Effector memory CD4-positive, alpha-beta T cell (primary cell): ENCODE data around the gene SERTAD4.
"Not testable (repeated sequence)": the region's sequence is repeated elsewhere in the genome, so short reads cannot be mapped to it uniquely, and the experiment has no call there.

Experiments
- DNase-seq, 3 donors: peaks; one replicate each; pipeline ENCODE4 v3.0.0-alpha.2; 2020
- H3K27ac ChIP-seq: 2 replicates; pipeline ENCODE4 v1.7.0; 2013; ENCODE audit warnings: mild to moderate bottlenecking, low read length, moderate library complexity; ENCODE audit not compliant: insufficient read depth, poor library complexity, severe bottlenecking
- H3K27me3 ChIP-seq: replicated peaks from 2 replicates; pipeline ENCODE4 v1.7.0; 2013; ENCODE audit warnings: mild to moderate bottlenecking, low read length; ENCODE audit not compliant: insufficient read depth, control insufficient read depth, poor library complexity, severe bottlenecking
- H3K36me3 ChIP-seq: 2 replicates; pipeline ENCODE4 v1.7.0; 2013; ENCODE audit warnings: mild to moderate bottlenecking, low read length, moderate library complexity; ENCODE audit not compliant: control insufficient read depth, insufficient read depth
- H3K4me1 ChIP-seq: 2 replicates; pipeline ENCODE4 v1.7.0; 2013; ENCODE audit warnings: low read length, mild to moderate bottlenecking; ENCODE audit not compliant: control insufficient read depth, insufficient read depth, poor library complexity, severe bottlenecking
- H3K4me3 ChIP-seq: 2 replicates; pipeline ENCODE4 v1.7.0; 2013; ENCODE audit warnings: low read length, low read depth, mild to moderate bottlenecking; ENCODE audit not compliant: insufficient read depth, poor library complexity, severe bottlenecking
- H3K9me3 ChIP-seq: 2 replicates; pipeline ENCODE4 v1.7.0; 2013; ENCODE audit warnings: mild to moderate bottlenecking, low read length, moderate library complexity; ENCODE audit not compliant: control insufficient read depth

The SERTAD4 gene

GRCh38 chr1:210254298-210254697, 21.7 kb downstream of the SERTAD4 start:
- Histone ChIP-seq H3K27ac (no peak overlapping the region), H3K36me3 (no peaks in the 10 kb centered on the region), H3K4me3 (no peak overlapping the region), H3K9me3 (no peaks in the 10 kb centered on the region), H3K27me3 (peaks cover 43% of the 10 kb centered on the region), H3K4me1 (peaks cover 18% of the 10 kb centered on the region)
- DNase-seq = no peak

GRCh38 chr1:210257698-210258529, 25.3 kb downstream of the SERTAD4 start:
- DNase-seq = no peak
- no peaks in the 10 kb centered on the region for H3K36me3 ChIP-seq

DNA sequence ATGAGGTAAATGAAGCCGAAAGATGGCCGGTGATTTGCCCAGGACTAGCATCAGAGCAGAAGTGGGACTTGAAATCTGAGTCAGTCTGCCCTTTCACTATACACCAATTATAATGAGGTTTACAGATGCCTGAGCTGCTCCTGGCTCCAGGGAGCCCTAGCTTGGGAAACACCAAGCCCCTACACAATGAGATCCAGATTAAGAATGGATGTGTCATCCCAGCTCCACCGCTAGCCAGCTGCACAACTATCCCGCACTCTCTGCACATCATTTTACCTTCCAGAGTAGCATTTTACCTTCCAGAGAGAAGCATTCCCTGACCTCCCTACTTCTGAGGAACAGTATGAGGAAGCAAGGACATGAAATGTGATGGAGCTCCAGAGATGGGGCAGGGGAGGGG, 27.0 kb downstream of the SERTAD4 start:
- Histone ChIP-seq H3K36me3 (no peaks in the 10 kb centered on the region), H3K27me3 (peaks cover 16% of the 10 kb centered on the region), H3K27ac (no peak overlapping the region), H3K4me3 (no peak overlapping the region), H3K9me3 (no peaks in the 10 kb centered on the region), H3K4me1 (no peaks in the 10 kb centered on the region)
- no peak for DNase-seq

More at GRCh38 chr1:210257698-210258529, 25.3 kb downstream of the SERTAD4 start:
- Histone ChIP-seq H3K4me3 (no peak overlapping the region), H3K27ac (no peak overlapping the region), H3K9me3 (no peaks in the 10 kb centered on the region), H3K27me3 (peaks cover 31% of the 10 kb centered on the region), H3K4me1 (peaks cover 6% of the 10 kb centered on the region)

DNA sequence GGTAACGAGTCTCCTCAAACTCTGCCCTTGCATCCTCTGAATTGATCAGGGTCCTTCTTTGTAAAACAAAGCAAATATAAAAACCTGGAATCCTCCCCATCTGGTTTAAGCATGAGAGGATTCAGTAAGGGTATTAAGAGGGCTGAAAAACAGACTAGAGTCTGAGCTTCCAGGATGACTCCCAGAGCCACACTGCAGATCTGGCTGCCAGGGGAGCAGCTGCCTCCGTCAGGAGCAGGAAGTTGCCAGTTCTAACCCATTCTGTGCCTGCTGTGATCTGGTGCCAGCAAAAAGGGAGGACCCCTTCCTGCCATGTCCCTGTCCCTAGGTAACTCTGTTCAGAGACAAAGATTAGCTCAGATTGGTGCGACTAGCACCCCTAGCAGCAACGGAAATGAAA, 27.5 kb downstream of the SERTAD4 start:
- Histone ChIP-seq H3K27ac (no peak overlapping the region), H3K36me3 (no peaks in the 10 kb centered on the region), H3K4me1 (no peaks in the 10 kb centered on the region), H3K27me3 (peaks cover 11% of the 10 kb centered on the region), H3K4me3 (no peak overlapping the region), H3K9me3 (no peaks in the 10 kb centered on the region)
- no peak for DNase-seq

DNA sequence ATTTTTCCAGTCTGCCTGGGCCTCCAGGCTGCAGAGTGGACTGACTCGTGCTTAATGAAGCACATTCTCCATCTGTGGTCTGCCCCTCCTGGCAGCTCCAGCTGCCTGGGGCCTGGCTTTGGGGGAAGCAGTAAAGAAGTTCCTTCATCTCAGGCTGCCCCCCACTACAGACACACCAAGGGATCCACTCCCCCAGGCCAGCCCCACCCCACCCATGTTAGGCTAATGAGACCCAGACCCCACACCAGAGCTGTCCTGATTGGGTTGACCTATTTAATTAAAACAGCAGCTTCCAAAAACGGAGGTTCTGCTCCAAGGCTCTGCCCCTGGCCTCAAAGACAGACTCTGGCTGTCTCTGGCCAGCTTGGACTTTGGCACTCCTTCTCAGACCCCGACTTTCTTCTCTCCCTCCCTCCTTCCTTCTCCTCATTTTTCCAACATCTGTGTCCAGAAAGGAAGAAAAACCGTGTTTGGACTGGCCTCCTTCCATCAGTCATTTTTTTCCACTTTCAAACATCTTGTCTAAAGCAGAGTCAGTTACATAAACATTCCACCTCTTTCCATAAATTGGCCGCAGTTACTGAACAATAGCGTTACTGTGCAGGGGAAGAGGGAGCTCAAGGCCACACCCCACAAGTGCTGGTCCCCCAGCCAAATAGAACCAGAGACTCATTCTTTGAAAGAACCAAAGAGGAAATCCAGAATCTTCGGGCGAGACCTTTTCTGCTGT, 29.7 kb downstream of the SERTAD4 start:
- DNase-seq = no peak
- H3K36me3 ChIP-seq = no peaks in the 10 kb centered on the region
- H3K4me3 ChIP-seq = no peak overlapping the region
- H3K4me1 ChIP-seq = no peaks in the 10 kb centered on the region
- H3K27ac ChIP-seq = no peak overlapping the region
- H3K27me3 ChIP-seq = peaks cover 2% of the 10 kb centered on the region
- no peaks in the 10 kb centered on the region for H3K9me3 ChIP-seq

DNA sequence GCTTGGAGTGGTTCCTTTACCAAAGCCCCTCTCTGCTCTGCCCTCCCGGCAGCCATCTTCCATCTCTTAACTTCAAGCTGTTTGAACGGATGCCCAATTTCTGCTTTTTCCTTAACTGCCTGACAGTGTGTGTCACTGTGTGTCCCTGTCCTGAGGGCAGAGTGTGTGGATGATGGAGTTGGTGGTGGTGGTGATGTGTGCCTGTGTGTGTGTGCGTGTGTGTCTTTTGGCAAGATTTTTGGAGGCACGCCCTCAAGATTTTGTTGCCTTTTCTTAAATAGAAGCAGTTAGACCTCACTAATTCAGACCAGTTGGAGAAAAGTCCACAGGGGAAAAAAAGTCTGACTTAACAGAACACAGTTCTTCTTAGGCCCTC, 30.3 kb downstream of the SERTAD4 start:
- H3K36me3 ChIP-seq = no peaks in the 10 kb centered on the region
- DNase-seq = no peak
- peaks cover 2% of the 10 kb centered on the region for H3K27me3 ChIP-seq
- H3K4me3 ChIP-seq = no peak overlapping the region
- H3K9me3 ChIP-seq = no peaks in the 10 kb centered on the region
- no peak overlapping the region for H3K27ac ChIP-seq
- no peaks in the 10 kb centered on the region for H3K4me1 ChIP-seq

DNA sequence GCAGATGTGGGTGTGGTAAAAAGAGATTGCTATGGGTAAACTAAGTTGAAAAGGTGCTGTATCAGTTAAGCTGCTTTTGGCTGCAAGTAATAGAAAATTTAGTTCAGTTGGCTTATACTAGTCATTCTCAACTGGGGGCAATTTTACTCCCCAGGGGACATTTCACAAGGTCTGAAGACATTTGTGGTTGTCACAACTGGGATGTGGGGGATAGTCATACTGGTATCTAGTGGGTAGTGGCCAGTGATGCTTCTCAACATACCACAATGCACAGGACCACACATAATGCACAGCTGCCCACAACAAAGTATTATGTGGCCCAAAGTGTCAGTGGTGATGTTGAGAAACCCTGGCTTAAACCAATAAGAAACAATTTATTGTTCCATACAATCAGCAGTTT, 31.4 kb downstream of the SERTAD4 start:
- Histone ChIP-seq H3K36me3 (no peaks in the 10 kb centered on the region), H3K27me3 (peaks cover 2% of the 10 kb centered on the region), H3K4me1 (no peaks in the 10 kb centered on the region), H3K4me3 (no peak overlapping the region), H3K27ac (no peak overlapping the region), H3K9me3 (no peaks in the 10 kb centered on the region)
- no peak for DNase-seq

DNA sequence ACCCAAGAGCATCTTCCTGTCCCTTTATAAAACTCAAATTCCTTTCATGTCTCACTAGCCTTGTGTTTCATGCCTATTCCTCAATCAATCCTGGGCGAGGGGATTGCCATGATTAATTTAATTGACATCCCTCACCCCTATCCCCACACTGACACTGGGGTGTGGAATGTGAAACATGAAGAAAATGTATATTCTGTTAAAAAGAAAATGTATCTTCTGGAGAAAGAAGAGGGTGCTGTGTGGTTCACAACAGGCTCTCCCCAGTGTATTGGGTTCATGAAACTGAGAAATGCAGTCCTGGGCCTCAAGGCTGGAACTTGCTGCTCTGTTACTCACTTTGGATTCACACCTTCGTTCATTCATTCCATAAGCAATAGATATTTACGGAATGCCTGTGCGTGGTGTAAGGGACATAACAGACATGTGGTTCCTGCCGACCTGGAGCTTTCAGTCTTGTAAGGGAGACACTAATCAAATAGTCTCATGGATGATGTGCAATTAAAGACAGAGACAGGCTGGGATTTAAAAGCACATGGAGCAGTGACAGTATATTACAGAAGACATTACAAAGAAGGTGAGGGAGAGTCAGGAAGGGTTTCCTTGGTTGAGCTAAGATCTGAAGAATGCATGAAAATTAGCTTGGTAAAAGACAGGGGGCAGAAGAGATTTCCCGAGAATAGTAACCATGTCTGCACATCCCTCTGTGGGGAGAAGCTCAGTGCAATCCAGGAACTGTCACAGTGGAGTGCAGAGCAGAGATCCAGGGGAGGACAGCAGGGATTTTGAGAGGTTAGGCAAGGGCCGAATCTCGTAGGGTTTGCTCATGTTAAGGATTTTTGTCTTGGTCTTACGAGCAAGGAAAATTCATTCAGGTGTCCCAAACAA, 32.1 kb downstream of the SERTAD4 start:
- Histone ChIP-seq H3K27me3 (peaks cover 2% of the 10 kb centered on the region), H3K36me3 (no peaks in the 10 kb centered on the region), H3K4me1 (no peaks in the 10 kb centered on the region), H3K4me3 (no peak overlapping the region), H3K9me3 (no peaks in the 10 kb centered on the region), H3K27ac (no peak overlapping the region)
- no peak for DNase-seq

GRCh38 chr1:210265392-210265955, 32.9 kb downstream of the SERTAD4 start:
- DNase-seq, H3K4me3 ChIP-seq, H3K36me3 ChIP-seq, H3K9me3 ChIP-seq, H3K27ac ChIP-seq, H3K4me1 ChIP-seq, H3K27me3 ChIP-seq: not testable (repeated sequence)
